Central memory CD8-positive, alpha-beta T cell (primary cell): ENCODE measurements around the gene PHPT1.
"Not testable (repeated sequence)": the region's sequence is repeated elsewhere in the genome, so short reads cannot be mapped to it uniquely, and the experiment has no call there.

Source experiments
- ATAC-seq: fragments of 150-1000 bp; cut with Tn5 transposase; replicated peaks from 2 replicates; pipeline ENCODE4 v1.10.0; 2022; ENCODE audit warnings: mild to moderate bottlenecking, moderate FRiP score, moderate number of reproducible peaks; ENCODE audit not compliant: poor library complexity, severe bottlenecking; ENCODE audit errors: extremely low read depth
- DNase-seq, 2 donors: peaks; one replicate each; pipeline ENCODE4 v3.0.0; 2021; ENCODE audit warnings: low spot score in 2 of 2
- H3K27ac Mint-ChIP-seq: one replicate; pipeline ENCODE4 v1.8.0; 2022; ENCODE audit warnings: low read depth, mild to moderate bottlenecking, moderate library complexity, mixed read lengths
- H3K27me3 Mint-ChIP-seq: one replicate; pipeline ENCODE4 v1.8.0; 2022; ENCODE audit warnings: mixed read lengths
- H3K36me3 Mint-ChIP-seq: one replicate; pipeline ENCODE4 v1.8.0; 2022; ENCODE audit warnings: mild to moderate bottlenecking, moderate library complexity, mixed read lengths; ENCODE audit not compliant: insufficient read depth
- H3K4me1 Mint-ChIP-seq: one replicate; pipeline ENCODE4 v1.8.0; 2022; ENCODE audit warnings: mixed read lengths
- H3K4me3 Mint-ChIP-seq: one replicate; pipeline ENCODE4 v1.8.0; 2022; ENCODE audit warnings: mild to moderate bottlenecking, moderate library complexity, mixed read lengths
- H3K9me3 Mint-ChIP-seq: one replicate; pipeline ENCODE4 v1.8.0; 2022; ENCODE audit warnings: mixed read lengths

The PHPT1 gene

GRCh38 chr9:136849038-136849959 lies at the start of gene PHPT1:
TSS of gene PHPT1 (plus strand) at chr9:136849409. CDS start at chr9:136849431, 22 bp downstream.
- Mint-ChIP-seq H3K27ac (peak within 1 kb of the TSS; percentile 94), H3K27me3 (no peaks in the 10 kb centered on the region), H3K4me1 (peaks cover 18% of the 10 kb centered on the region), H3K36me3 (peaks cover 37% of the 10 kb centered on the region), H3K4me3 (peak within 1 kb of the TSS; percentile 91), H3K9me3 (no peaks in the 10 kb centered on the region)
- ATAC-seq = peak; percentile 91
- DNase-seq = peak; percentile 91 to 95

GRCh38 chr9:136799854-136800657 lies 49.2 kb upstream of the PHPT1 start:
- peaks cover 15% of the 10 kb centered on the region for H3K4me1 Mint-ChIP-seq
- H3K4me3 Mint-ChIP-seq = peak overlapping the region; percentile 70
- DNase-seq = peak; percentile 41 to 44
- peaks cover 5% of the 10 kb centered on the region for H3K36me3 Mint-ChIP-seq
- no peak overlapping the region for H3K27ac Mint-ChIP-seq
- peak; percentile 64 for ATAC-seq
- no peaks in the 10 kb centered on the region for H3K27me3 Mint-ChIP-seq
- H3K9me3 Mint-ChIP-seq = no peaks in the 10 kb centered on the region

GRCh38 chr9:136802321-136802720 lies 46.9 kb upstream of the PHPT1 start:
- H3K27ac Mint-ChIP-seq = no peak overlapping the region
- no peaks in the 10 kb centered on the region for H3K27me3 Mint-ChIP-seq
- H3K4me3 Mint-ChIP-seq = no peak overlapping the region
- peaks cover 30% of the 10 kb centered on the region for H3K4me1 Mint-ChIP-seq
- peaks cover 10% of the 10 kb centered on the region for H3K36me3 Mint-ChIP-seq
- DNase-seq = no peak
- no peaks in the 10 kb centered on the region for H3K9me3 Mint-ChIP-seq
- ATAC-seq = no peak

GRCh38 chr9:136803009-136803550 lies 46.1 kb upstream of the PHPT1 start:
- not testable (repeated sequence) for ATAC-seq, H3K4me3 Mint-ChIP-seq, H3K9me3 Mint-ChIP-seq

GRCh38 chr9:136803551-136804508 lies 45.4 kb upstream of the PHPT1 start:
- Mint-ChIP-seq H3K27me3 (no peaks in the 10 kb centered on the region), H3K36me3 (peaks cover 18% of the 10 kb centered on the region), H3K4me1 (peaks cover 34% of the 10 kb centered on the region), H3K9me3 (no peaks in the 10 kb centered on the region), H3K27ac (no peak overlapping the region), H3K4me3 (no peak overlapping the region)
- DNase-seq (no peak), ATAC-seq (no peak)

More at GRCh38 chr9:136803009-136803550, 46.1 kb upstream of the PHPT1 start:
- not testable (repeated sequence) for H3K27me3 Mint-ChIP-seq, H3K27ac Mint-ChIP-seq, DNase-seq
- peaks cover 14% of the 10 kb centered on the region for H3K36me3 Mint-ChIP-seq
- peaks cover 31% of the 10 kb centered on the region for H3K4me1 Mint-ChIP-seq

- H3K27me3 Mint-ChIP-seq = no peaks in the 10 kb centered on the region
- H3K27ac Mint-ChIP-seq = no peak overlapping the region
- H3K4me3 Mint-ChIP-seq = no peak overlapping the region
- no peak for DNase-seq
- peaks cover 39% of the 10 kb centered on the region for H3K4me1 Mint-ChIP-seq
- peaks cover 21% of the 10 kb centered on the region for H3K36me3 Mint-ChIP-seq
- ATAC-seq = no peak
- H3K9me3 Mint-ChIP-seq = no peaks in the 10 kb centered on the region
These were observed 44.6 kb upstream of the PHPT1 start for GRCh38 chr9:136804509-136805206.

- no peak overlapping the region for H3K27ac Mint-ChIP-seq
- DNase-seq = no peak
- no peaks in the 10 kb centered on the region for H3K27me3 Mint-ChIP-seq
- H3K4me3 Mint-ChIP-seq = peak overlapping the region; percentile 41
- no peaks in the 10 kb centered on the region for H3K9me3 Mint-ChIP-seq
- peaks cover 21% of the 10 kb centered on the region for H3K36me3 Mint-ChIP-seq
- no peak for ATAC-seq
- peaks cover 40% of the 10 kb centered on the region for H3K4me1 Mint-ChIP-seq
These were observed 43.9 kb upstream of the PHPT1 start for GRCh38 chr9:136805207-136805740.

GRCh38 chr9:136806067-136806466 lies 43.1 kb upstream of the PHPT1 start:
- H3K27me3 Mint-ChIP-seq = no peaks in the 10 kb centered on the region
- no peaks in the 10 kb centered on the region for H3K9me3 Mint-ChIP-seq
- no peak for DNase-seq
- H3K36me3 Mint-ChIP-seq = peaks cover 21% of the 10 kb centered on the region
- peak overlapping the region; percentile 86 for H3K4me3 Mint-ChIP-seq
- peaks cover 33% of the 10 kb centered on the region for H3K4me1 Mint-ChIP-seq
- ATAC-seq = no peak
- H3K27ac Mint-ChIP-seq = no peak overlapping the region

- H3K9me3 Mint-ChIP-seq = no peaks in the 10 kb centered on the region
- no peaks in the 10 kb centered on the region for H3K27me3 Mint-ChIP-seq
- no peak for ATAC-seq
- DNase-seq = no peak
- H3K36me3 Mint-ChIP-seq = peaks cover 21% of the 10 kb centered on the region
- peaks cover 30% of the 10 kb centered on the region for H3K4me1 Mint-ChIP-seq
- peak overlapping the region; percentile 86 for H3K4me3 Mint-ChIP-seq
- H3K27ac Mint-ChIP-seq = peak overlapping the region; percentile 88
These were observed 42.5 kb upstream of the PHPT1 start for GRCh38 chr9:136806631-136807201.

- H3K27ac Mint-ChIP-seq = peak within 1 kb of the TSS; percentile 88
These were observed 41.7 kb upstream of the PHPT1 start, which contains the start of gene RABL6 for GRCh38 chr9:136807281-136808074. TSS of gene RABL6 (plus strand) at chr9:136807948. CDS start at chr9:136808197, 249 bp downstream.

More at GRCh38 chr9:136807281-136808074, 41.7 kb upstream of the PHPT1 start, which contains the start of gene RABL6:
- H3K27me3 Mint-ChIP-seq = no peaks in the 10 kb centered on the region
- DNase-seq = peak; percentile 72 to 76
- H3K36me3 Mint-ChIP-seq = peaks cover 21% of the 10 kb centered on the region
- H3K9me3 Mint-ChIP-seq = no peaks in the 10 kb centered on the region
- H3K4me3 Mint-ChIP-seq = peak within 1 kb of the TSS; percentile 86
- peaks cover 30% of the 10 kb centered on the region for H3K4me1 Mint-ChIP-seq
- peak; percentile 89 for ATAC-seq
